A673 (cell line): ENCODE data around the gene PRM2. TPM values are rescaled to one million over a fixed set of nuclear protein-coding genes. Genes with fewer than 3 reads are reported as not detected.

Experiments used
- BruUV-seq: library from RNA; stranded (reverse); fragments of 400-500 nt; replicated peaks from 2 replicates; lab custom pipeline; 2021; lab: Mats Ljungman, UMichigan
- CTCF ChIA-PET: fragments of 300-600 bp; sonication (Branson Sonifier 250); formaldehyde crosslinking; loops from one replicate; lab custom pipeline; 2022; ENCODE audit warnings: antibody characterized with exemption; lab: Charles Lee
- POLR2A ChIA-PET: fragments of 300-600 bp; sonication (Branson Sonifier 250); formaldehyde crosslinking; loops from one replicate; lab custom pipeline; 2022; ENCODE audit warnings: antibody characterized with exemption; ENCODE audit not compliant: low non-redundant PET; lab: Charles Lee
- DNase-seq: peaks from one replicate; pipeline ENCODE4 v3.0.0-alpha.2; 2015; ENCODE audit warnings: low spot score
- H3K27ac ChIP-seq: fragments of 200-600 bp; sonication (generic); 2 replicates; pipeline ENCODE4 v1.5.1; 2016; ENCODE audit warnings: mixed run types, low read depth, mild to moderate bottlenecking, mixed read lengths, antibody characterized with exemption, low read length; ENCODE audit not compliant: poor library complexity, severe bottlenecking
- H3K27me3 ChIP-seq: fragments of 200-600 bp; sonication (generic); replicated peaks from 2 replicates; pipeline ENCODE4 v1.6.1; 2017; ENCODE audit warnings: mixed run types, low read depth, mild to moderate bottlenecking, mixed read lengths, antibody characterized with exemption, low read length; ENCODE audit not compliant: insufficient read depth, poor library complexity
- H3K36me3 ChIP-seq: fragments of 200-600 bp; sonication (generic); 2 replicates; pipeline ENCODE4 v1.6.1; 2016; ENCODE audit warnings: mixed run types, mild to moderate bottlenecking, mixed read lengths, antibody characterized with exemption, low read length; ENCODE audit not compliant: insufficient read depth, poor library complexity, severe bottlenecking
- H3K4me1 ChIP-seq: fragments of 200-600 bp; sonication (generic); 2 replicates; pipeline ENCODE4 v1.6.1; 2017; ENCODE audit warnings: mixed run types, mild to moderate bottlenecking, mixed read lengths, antibody characterized with exemption, low read length; ENCODE audit not compliant: insufficient read depth, poor library complexity, severe bottlenecking
- H3K4me3 ChIP-seq: fragments of 200-600 bp; sonication (generic); 2 replicates; pipeline ENCODE4 v1.5.1; 2016; ENCODE audit warnings: low read depth, mixed run types, mild to moderate bottlenecking, mixed read lengths, low read length; ENCODE audit not compliant: poor library complexity, severe bottlenecking
- H3K9me3 ChIP-seq: fragments of 200-600 bp; sonication (generic); 2 replicates; pipeline ENCODE4 v1.6.1; 2016; ENCODE audit warnings: mixed run types, low read depth, mild to moderate bottlenecking, mixed read lengths, antibody characterized with exemption, low read length; ENCODE audit not compliant: poor library complexity, severe bottlenecking
- EZH2 ChIP-seq: fragments of 200-600 bp; sonication (generic); IDR thresholded peaks from 2 replicates; pipeline ENCODE4 v1.6.1; 2017; ENCODE audit warnings: borderline replicate concordance, low read depth, mild to moderate bottlenecking, mixed read lengths, antibody characterized with exemption, low read length; ENCODE audit not compliant: poor library complexity, severe bottlenecking
- intact Hi-C: fragments of 100-400 bp; cut with micrococcal nuclease; formaldehyde crosslinking; loops from one replicate; pipeline ENCODE4 v1.10.0; 2022; ENCODE audit not compliant: unreplicated experiment
- total RNA-seq: library from RNA; stranded (reverse); gene quantifications from 2 replicates; pipeline ENCODE4 v1.2.3, GENCODE V29; 2021
- TF ChIP-seq, protein P1 (sequence below): fragments of 300-800, 200-600 bp; sonication (generic); conservative IDR thresholded peaks from 2 replicates; pipeline ENCODE4 v1.5.1; 2017; ENCODE audit warnings: low read depth, mild to moderate bottlenecking, antibody characterized with exemption, low read length, moderate library complexity, mixed read lengths

The PRM2 gene
- total RNA-seq, 1 experiment from 2014 or later = not detected

DNA sequence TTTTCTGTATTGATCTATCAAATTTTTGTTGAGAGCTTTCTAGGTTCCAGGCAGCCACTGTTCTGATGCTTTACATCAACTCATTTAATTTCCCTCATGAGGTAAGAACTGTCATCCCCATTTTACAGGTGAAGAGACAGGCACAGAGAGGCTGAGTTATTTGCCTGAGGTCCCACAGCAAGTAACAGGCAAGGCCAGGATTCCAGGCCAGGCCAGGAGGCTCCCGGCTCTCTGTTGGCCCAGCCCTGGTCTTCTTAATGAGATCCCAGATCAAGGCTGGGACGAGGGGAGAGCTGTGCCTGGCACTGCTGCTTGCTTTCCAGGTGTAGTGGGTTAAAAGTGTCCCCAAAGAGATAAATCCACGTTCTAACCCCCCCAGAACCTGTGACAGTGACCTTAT lies 46.5 kb upstream of the PRM2 start:
- intact Hi-C loops = no loop called here
- no peaks in the 10 kb centered on the region for H3K9me3 ChIP-seq
- no peak for DNase-seq
- ChIA-PET CTCF (no interaction called here), POLR2A (no interaction called here)
- no peak overlapping the region for H3K27ac ChIP-seq
- TF ChIP-seq, protein P1, sequence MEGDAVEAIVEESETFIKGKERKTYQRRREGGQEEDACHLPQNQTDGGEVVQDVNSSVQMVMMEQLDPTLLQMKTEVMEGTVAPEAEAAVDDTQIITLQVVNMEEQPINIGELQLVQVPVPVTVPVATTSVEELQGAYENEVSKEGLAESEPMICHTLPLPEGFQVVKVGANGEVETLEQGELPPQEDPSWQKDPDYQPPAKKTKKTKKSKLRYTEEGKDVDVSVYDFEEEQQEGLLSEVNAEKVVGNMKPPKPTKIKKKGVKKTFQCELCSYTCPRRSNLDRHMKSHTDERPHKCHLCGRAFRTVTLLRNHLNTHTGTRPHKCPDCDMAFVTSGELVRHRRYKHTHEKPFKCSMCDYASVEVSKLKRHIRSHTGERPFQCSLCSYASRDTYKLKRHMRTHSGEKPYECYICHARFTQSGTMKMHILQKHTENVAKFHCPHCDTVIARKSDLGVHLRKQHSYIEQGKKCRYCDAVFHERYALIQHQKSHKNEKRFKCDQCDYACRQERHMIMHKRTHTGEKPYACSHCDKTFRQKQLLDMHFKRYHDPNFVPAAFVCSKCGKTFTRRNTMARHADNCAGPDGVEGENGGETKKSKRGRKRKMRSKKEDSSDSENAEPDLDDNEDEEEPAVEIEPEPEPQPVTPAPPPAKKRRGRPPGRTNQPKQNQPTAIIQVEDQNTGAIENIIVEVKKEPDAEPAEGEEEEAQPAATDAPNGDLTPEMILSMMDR = no peak
- no peak for TF ChIP-seq EZH2
- BruUV-seq = no TSS peak
- H3K4me3 ChIP-seq = no peak overlapping the region
- H3K27me3 ChIP-seq = no peaks in the 10 kb centered on the region
- peaks cover 4% of the 10 kb centered on the region for H3K4me1 ChIP-seq
- no peaks in the 10 kb centered on the region for H3K36me3 ChIP-seq

DNA sequence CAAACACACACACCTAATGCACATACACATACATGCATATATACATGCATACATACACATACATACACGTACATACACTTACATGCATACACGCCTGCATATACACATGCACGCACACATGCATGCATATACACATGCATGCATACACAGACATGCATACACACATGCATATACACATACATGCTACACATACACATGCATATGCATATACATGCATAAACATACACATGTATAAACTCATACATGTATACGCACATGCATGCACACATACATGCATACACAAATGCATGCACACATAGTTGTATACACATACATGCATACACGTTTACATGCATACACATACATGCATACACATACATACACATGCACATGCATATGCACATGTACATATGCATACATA lies 45.4 kb upstream of the PRM2 start:
- no peaks in the 10 kb centered on the region for H3K9me3 ChIP-seq
- no peak overlapping the region for H3K4me3 ChIP-seq
- no peaks in the 10 kb centered on the region for H3K27me3 ChIP-seq
- intact Hi-C loops = no loop called here
- ChIA-PET POLR2A (no interaction called here), CTCF (no interaction called here)
- no peak overlapping the region for H3K27ac ChIP-seq
- TF ChIP-seq EZH2 = no peak
- TF ChIP-seq, protein P1 = no peak
- BruUV-seq = no TSS peak
- no peaks in the 10 kb centered on the region for H3K36me3 ChIP-seq
- no peaks in the 10 kb centered on the region for H3K4me1 ChIP-seq
- DNase-seq = no peak

DNA sequence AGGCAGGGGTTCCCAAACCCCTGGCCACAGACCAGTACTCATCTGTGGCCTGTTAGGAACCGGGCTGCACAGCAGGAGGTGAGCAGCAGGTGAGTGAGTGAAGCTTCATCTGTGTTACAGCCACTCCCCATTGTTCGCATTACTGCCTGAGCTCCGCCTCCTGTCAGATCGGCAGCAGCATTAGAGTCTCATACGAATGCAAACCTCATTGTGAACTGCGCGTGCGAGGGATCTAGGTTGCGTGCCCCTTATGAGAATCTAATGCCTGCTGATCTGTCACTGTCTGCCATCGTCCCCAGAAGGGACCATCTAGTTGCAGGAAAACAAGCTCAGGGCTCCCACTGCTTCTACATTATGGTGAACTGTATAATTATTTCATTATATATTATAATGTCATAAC lies 43.9 kb upstream of the PRM2 start:
- intact Hi-C loops = no loop called here
- Histone ChIP-seq H3K27me3 (no peaks in the 10 kb centered on the region), H3K36me3 (no peaks in the 10 kb centered on the region), H3K9me3 (no peaks in the 10 kb centered on the region), H3K4me3 (no peak overlapping the region), H3K27ac (no peak overlapping the region), H3K4me1 (peaks cover 4% of the 10 kb centered on the region)
- TF ChIP-seq, protein P1 = no peak
- no peak for TF ChIP-seq EZH2
- CTCF ChIA-PET = no interaction called here
- DNase-seq = no peak
- no TSS peak for BruUV-seq
- POLR2A ChIA-PET = no interaction called here
